GM21526 (cell line): Measurements from ENCODE around the gene SLC12A2.

Experiments used
- ATAC-seq: cut with Tn5 transposase; IDR thresholded peaks from one replicate; pipeline ENCODE4 v1.9.1; 2021; ENCODE audit warnings: moderate library complexity; ENCODE audit not compliant: unreplicated experiment, low FRiP score

Gene SLC12A2

DNA sequence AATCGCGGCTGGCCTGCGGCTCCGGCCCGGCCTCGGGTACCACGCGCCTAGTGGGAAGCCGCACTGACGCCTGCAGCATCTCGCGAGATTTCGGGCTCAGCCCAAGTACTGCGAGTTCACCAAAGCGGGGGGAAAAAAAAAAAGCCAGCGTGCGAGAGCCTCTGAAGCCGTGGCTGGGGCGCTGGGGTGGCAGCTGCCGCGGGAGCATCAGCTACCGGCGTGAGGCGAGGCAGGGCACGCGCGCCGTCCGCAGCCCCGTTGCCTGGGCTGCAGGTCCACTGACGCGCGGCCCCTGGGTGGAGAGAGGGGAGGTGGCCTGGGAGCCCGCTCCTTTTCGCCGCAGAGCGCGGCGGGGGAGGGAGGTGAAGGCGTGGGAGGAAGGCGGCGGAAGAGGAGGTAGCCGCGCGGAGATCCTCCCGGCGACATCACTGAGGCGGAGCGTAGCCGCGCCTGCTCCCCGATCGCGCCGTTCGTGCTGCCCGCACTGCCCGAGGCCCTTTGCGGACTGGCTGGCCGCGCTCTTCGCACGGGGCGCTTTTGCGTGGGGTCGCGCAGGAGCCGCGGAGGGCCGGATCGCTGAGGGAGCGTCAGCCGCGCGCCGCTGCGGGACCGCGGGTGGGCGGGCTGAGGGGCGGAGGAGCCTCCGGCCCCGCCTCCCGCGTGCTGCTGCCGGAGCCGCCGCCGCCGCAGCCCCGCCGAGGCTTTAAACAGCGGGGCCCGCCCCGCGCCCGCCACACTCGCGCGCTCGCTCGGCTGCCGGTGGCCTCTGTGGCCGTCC lies at the start of gene SLC12A2:
SLC12A2 (plus strand) TSS at position 734 of the 778 bp plus-strand sequence. CDS start 189 bp downstream, outside the sequence.
- ATAC-seq: peak; percentile 59

- ATAC-seq: no peak
Observed at GRCh38 chr5:128035689-128036088, 47.9 kb upstream of the SLC12A2 start.

DNA sequence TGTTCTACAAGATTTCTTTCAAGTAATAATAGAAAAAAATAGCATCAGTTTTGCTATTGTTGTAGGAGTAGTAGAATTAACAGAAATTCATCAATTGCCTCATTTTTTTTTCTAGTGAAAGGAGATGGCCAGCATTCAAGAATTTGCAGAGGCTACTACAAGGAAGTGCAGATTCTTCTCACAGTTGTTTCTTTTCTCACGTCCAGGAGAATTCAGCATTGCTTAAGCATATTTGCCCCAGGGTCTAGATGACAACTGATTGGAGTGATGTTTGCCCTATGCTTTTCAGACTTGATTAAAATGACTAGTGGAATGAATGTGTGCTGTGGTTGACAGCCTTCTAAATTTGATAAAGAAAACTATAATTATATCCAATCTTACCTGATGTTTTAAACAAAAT lies 46.6 kb upstream of the SLC12A2 start:
- no peak for ATAC-seq

DNA sequence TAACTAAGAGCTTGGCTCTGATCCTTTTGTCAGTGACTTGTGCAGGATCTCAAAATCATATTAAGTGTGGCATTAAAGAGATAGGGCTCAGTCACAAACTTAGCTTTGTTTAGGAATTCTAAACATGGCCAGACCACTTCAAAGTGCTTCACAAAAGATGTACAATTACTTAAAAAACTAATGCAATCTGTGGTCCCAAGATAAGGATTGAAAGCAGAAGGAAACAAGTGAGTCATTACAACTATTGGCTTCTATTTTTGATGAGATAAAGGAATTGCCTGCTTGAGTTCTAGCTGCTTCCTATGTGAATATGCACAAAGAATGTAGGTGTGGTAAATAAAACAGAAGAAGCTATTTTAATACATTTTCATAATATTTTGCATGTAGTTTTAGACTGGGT lies 44.9 kb upstream of the SLC12A2 start:
- no peak for ATAC-seq

GRCh38 chr5:128040927-128041326 lies 42.6 kb upstream of the SLC12A2 start:
- no peak for ATAC-seq

- ATAC-seq: no peak
Observed at GRCh38 chr5:128052780-128053179, 30.8 kb upstream of the SLC12A2 start.

DNA sequence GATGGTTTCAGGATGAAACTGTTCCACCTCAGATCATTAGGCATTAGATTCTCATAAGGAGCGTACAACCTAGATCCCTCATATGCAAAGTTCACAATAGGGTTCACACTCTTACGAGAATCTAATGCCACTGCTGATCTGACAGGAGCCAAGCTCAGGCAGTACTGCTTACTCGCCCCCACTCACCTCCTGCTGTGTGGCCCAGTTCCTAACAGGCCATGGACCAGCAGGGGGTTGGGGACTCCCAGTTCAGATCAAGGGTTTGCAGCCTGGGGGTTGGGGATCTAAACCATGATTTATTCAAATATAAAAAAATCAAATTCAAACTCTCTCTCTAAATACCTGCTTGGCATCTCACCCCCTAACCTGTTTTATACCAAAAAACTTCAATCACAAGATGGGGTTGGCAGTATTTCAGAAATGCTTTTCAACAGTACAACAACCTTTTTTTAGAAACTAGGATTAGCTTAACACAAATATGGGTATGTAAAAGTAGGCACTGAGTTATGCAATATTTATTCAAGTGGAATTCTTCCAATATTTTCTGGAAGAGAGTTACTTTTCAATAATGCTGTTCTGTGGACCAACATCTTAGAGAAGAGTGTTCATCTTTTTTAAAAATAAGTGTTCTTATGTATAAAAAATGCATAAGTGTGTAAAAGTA lies 30.1 kb upstream of the SLC12A2 start:
- ATAC-seq: no peak

- ATAC-seq: no peak
Observed at GRCh38 chr5:128060644-128061385, 22.8 kb upstream of the SLC12A2 start.

DNA sequence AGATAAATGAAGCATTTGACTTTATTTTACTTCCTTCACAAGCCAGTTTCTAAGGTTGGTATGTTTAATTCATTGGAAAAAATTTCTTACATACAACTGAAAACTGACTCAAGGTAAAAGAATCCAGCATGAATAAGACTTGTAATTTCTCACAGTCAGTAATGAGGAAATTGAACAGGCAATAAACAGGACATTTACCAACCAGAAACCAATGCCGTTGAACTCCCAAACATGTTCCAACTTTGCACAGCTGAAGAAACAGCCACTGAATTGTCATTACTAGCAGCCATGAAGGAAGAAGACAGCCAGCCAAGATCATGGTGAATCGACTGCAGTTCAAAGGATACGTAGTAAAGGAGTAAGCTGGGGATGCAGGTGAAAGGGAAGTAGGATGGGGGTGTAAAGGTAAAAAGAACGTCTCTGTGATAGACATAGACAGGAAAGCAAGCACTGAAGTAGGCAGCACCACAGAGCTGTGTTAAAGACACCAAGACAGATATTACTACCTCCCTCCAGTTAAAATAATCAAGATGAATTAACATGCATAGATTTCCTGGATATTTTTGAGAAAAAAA lies 21.3 kb upstream of the SLC12A2 start:
- no peak for ATAC-seq

- ATAC-seq: no peak
Observed at GRCh38 chr5:128074171-128074570, 9.4 kb upstream of the SLC12A2 start.

- ATAC-seq: no peak
Observed at GRCh38 chr5:128074953-128075352, 8.6 kb upstream of the SLC12A2 start.

DNA sequence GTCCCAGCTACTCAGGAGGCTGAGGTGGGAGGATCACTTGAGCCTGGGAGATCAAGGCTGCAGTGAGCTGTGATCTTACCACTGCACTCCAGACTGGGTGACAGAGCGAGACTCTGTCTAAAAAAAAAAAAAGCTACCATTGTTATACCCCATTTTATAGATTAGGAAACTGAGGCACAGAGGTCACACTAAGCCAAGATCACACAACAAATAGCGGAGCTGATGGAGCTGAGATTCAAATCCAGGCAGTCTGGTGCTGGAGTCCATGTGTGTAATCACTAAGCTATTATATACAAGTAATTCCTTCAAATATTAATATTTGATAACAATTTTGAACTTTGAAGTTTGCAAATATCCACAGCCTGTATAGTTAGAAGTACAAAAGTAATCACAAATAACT lies 6.0 kb upstream of the SLC12A2 start:
- ATAC-seq: no peak

DNA sequence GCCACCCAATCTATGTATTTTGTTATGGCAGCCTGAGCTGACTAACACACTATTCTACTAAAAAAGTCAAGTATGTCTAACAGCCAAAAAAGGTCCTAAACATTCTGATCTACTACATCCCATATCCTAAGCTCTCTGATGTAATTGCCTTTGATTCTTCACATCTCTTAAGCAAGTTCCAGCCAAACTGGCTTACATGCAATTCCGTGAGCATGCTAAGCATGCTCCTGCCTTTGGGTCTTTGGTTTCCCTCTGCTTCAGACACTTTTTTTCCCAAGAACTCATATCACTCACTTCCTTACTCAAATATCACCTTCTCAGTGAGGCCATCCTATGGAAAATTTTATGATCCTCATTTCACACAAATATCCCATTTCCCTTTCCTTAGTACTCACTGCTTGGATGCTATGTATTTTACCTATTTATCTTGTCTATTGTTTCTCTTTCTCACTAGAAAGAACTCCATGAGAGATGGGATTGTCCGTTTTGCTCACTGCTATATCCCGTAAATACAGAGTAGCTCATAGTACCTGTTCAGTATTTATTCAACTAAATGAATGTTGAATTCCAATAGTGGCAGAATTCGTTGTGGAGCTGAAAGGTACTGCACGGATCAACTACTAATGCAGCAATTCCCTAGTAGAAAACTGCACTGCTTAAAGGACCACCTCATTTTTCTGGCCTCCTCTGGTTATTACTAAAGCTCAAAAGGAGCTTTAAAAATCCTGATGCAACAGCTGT lies 2.3 kb upstream of the SLC12A2 start:
- ATAC-seq: no peak

- peak; percentile 18 for ATAC-seq
Observed at GRCh38 chr5:128082551-128083032, 974 bp upstream of the SLC12A2 start.

- peak; percentile 33 for ATAC-seq
Observed at GRCh38 chr5:128083811-128084227, 253 bp downstream of the SLC12A2 start.

- ATAC-seq: peak; percentile 29
Observed at GRCh38 chr5:128084228-128085167, 932 bp downstream of the SLC12A2 start.

GRCh38 chr5:128085413-128085812 lies 1.8 kb downstream of the SLC12A2 start:
- no peak for ATAC-seq

DNA sequence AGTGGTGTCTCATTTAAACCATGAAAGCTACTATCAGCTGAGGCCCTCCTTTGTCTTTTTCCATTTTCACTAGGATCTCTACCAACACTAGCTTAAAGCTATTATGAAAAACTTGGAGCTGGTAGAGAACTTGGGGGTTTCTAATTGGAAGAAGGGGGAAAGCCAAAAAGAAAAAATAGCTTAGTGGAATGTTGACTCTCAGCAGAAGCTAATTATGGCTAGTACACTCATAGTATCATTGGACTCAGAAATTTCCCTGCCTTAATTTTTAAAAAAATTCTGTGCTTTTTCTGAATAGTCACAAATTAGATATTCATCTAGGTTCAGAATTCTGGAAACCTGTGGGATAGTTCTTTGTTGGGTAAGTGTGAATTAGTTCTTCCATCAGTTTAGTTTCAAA lies 8.0 kb downstream of the SLC12A2 start:
- ATAC-seq: no peak

DNA sequence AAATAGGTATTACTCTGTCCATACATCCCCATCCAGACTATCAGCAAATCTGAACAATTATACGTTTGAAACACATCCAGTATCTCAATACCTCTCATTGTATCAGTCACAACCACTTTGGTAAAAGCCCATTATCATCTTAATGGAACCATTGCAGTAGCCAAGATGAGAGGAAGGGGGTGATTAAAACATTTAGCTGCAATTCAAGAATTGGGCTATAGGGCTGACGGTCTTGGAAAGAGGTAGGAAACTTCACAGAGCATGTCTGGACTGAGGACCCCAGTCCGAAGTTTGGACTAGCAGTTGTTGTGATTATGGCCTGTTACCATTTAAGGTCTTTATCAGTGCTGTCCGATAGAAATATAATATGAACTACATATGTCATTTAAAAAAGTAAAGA lies 8.6 kb downstream of the SLC12A2 start:
- no peak for ATAC-seq
